Measurements from ENCODE around the gene TMC1. TPM values are rescaled to one million over a fixed set of nuclear protein-coding genes. Genes with fewer than 3 reads are reported as not detected.
A peak's percentile ranks its signal among the peaks of the same experiment; 100 is the strongest.

The TMC1 gene
- total RNA-seq, 2 donors from 2014 or later, result not detected

DNA sequence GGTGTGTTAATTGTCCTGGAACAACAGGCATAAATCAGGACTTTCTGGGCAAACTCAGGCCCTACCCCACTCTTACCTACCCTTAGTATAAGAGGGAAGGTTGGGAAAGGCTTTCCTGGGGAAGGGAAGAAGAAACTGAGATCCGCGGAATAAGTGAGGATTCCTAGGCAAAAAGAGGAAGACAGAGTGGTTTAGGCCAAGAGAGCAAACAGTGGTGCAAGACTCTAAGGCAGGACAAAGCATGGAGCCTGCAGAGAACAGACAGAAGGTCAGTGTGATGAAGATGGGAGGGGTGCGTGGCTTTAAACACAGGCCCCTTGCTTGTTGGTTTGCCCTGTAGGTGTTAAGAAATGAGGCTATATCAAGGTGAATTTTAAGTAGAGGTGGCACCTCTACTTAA is 69.4 kb downstream of the TMC1 start:
- no peaks in the 10 kb centered on the region for H3K36me3 ChIP-seq
- TF ChIP-seq, protein P1, sequence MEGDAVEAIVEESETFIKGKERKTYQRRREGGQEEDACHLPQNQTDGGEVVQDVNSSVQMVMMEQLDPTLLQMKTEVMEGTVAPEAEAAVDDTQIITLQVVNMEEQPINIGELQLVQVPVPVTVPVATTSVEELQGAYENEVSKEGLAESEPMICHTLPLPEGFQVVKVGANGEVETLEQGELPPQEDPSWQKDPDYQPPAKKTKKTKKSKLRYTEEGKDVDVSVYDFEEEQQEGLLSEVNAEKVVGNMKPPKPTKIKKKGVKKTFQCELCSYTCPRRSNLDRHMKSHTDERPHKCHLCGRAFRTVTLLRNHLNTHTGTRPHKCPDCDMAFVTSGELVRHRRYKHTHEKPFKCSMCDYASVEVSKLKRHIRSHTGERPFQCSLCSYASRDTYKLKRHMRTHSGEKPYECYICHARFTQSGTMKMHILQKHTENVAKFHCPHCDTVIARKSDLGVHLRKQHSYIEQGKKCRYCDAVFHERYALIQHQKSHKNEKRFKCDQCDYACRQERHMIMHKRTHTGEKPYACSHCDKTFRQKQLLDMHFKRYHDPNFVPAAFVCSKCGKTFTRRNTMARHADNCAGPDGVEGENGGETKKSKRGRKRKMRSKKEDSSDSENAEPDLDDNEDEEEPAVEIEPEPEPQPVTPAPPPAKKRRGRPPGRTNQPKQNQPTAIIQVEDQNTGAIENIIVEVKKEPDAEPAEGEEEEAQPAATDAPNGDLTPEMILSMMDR (IDR thresholded peaks at IDR 0.05), result no peak
- no peak for DNase-seq (ENCODE audit: low spot score)
- no peak for ATAC-seq (ENCODE audit: insufficient number of reproducible peaks, low FRiP score, low read depth)
- no peak overlapping the region for H3K27ac ChIP-seq
- no peaks in the 10 kb centered on the region for H3K27me3 ChIP-seq (replicated peaks; ENCODE audit: insufficient read depth)
- peaks cover 0 to 7% of the 10 kb centered on the region in 2 donors for H3K4me1 ChIP-seq (ENCODE audit: control insufficient read depth in 1 of 2, low read depth in 2 of 2)
- no peaks in the 10 kb centered on the region for H3K9me3 ChIP-seq
- no peak overlapping the region for H3K4me3 ChIP-seq

DNA sequence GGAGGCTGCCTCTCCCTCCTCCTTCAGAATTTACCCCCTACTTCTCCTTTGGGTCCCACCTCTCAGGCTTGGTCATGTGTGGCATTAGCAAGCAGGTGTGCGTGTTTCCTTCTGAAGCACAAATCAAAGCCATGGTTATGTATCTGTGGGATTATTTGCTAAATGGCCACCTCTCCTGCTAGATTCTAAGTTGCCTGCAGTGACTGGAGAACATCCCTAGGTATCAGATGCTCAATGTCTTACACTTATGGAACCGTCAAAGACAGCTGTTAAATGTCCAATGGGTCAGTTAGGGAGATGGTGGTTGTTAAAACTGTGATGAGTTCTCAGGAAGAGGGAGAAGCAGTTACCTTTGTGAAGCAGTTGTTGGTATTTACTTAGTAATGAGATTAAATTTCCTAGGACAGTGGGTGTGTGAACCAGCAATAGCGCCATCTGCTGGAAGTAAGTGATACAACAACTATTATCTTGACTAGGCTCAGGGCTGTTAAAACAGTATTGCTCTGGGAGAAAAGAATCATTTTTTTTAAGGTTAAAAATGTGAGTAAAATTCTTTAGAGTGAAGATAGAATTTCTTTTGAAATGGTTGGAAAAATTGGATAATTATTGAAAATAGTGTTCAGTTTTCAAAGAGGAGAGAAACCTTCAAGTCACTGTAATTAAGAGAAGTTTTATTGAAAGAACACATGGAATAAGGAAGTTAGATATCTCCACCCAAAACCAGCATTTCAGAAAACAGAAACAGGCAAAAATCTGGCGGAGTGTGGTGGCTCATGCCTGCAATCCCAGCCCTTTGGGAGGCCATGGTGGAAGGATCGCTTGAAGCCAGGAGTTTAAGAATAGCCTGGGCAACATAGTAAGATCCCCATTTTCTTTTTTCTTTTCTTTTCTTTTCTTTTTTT is 71.3 kb downstream of the TMC1 start:
- ATAC-seq (ENCODE audit: insufficient number of reproducible peaks, low FRiP score, low read depth) (no peak), DNase-seq (ENCODE audit: low spot score) (no peak)
- no peaks in the 10 kb centered on the region for H3K27me3 ChIP-seq (replicated peaks; ENCODE audit: insufficient read depth)
- H3K36me3 ChIP-seq, result no peaks in the 10 kb centered on the region
- TF ChIP-seq, protein P1 (IDR thresholded peaks at IDR 0.05), result peak; percentile 83
- no peaks in the 10 kb centered on the region for H3K9me3 ChIP-seq
- no peak overlapping the region for H3K27ac ChIP-seq
- H3K4me3 ChIP-seq, result no peak overlapping the region
- no peaks in the 10 kb centered on the region for H3K4me1 ChIP-seq (ENCODE audit: control insufficient read depth in 1 of 2, low read depth in 2 of 2)

DNA sequence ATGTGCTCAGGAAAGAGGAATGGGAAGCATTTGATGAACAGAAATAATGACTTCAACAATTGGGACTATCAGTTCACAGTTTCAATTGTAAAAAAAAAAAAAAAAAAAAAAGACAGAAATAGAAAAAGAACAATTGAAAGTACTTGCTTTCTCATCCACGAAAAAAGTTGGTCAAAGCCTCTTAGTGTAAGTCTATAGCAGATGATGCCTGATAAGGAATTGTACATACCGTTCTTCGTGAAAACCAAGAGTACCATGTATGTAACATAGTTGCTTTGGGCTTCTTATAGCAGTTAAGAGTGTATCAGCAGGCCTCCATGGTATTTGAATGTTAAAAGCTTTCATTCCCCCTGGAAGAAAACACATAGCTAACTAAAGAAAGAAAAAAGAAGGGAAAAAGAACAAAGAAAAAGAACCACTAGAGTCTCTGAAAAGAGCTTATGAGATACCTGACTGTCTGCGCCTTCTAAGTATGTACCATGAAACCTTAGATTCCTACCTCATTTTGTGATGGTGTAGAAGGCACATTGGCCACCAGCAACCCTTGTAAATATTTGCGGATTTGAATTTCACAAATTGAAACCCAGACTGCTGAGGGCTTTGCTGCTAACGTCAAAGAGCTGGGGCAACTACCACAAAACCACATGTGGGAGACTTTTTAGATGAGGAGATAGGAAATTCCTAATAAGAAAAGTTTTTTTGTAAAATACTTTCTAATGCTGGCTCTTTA is 75.2 kb downstream of the TMC1 start:
- H3K4me1 ChIP-seq (ENCODE audit: control insufficient read depth in 1 of 2, low read depth in 2 of 2), result no peaks in the 10 kb centered on the region
- no peak for DNase-seq (ENCODE audit: low spot score)
- no peak overlapping the region for H3K27ac ChIP-seq
- H3K27me3 ChIP-seq (replicated peaks; ENCODE audit: insufficient read depth), result no peaks in the 10 kb centered on the region
- ATAC-seq (ENCODE audit: insufficient number of reproducible peaks, low FRiP score, low read depth), result no peak
- H3K9me3 ChIP-seq, result no peaks in the 10 kb centered on the region
- H3K36me3 ChIP-seq, result no peaks in the 10 kb centered on the region
- H3K4me3 ChIP-seq, result no peak overlapping the region
- TF ChIP-seq, protein P1 (IDR thresholded peaks at IDR 0.05), result no peak

DNA sequence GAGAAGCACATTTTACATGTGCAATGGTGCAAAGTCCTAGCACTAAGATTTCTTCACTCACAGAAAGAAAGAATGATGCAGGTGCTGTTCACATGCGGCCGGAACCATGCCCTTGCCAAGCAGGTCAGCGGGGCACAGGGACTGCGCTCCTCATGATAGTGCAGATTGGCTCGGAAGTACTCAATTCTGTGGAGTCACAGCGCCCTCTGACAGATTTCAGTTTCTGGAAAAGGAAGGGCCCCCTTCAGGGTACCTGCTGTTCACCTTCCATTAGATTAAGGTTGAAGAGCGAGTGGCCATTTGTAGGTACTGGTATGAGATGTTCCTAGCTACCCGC is 75.7 kb downstream of the TMC1 start:
- no peak overlapping the region for H3K4me3 ChIP-seq
- ATAC-seq (ENCODE audit: insufficient number of reproducible peaks, low FRiP score, low read depth) (no peak), DNase-seq (ENCODE audit: low spot score) (no peak)
- no peaks in the 10 kb centered on the region for H3K27me3 ChIP-seq (replicated peaks; ENCODE audit: insufficient read depth)
- peaks cover 0 to 1% of the 10 kb centered on the region in 2 donors for H3K4me1 ChIP-seq (ENCODE audit: control insufficient read depth in 1 of 2, low read depth in 2 of 2)
- no peak overlapping the region for H3K27ac ChIP-seq
- TF ChIP-seq, protein P1 (IDR thresholded peaks at IDR 0.05), result no peak
- H3K9me3 ChIP-seq, result no peaks in the 10 kb centered on the region
- H3K36me3 ChIP-seq, result no peaks in the 10 kb centered on the region

DNA sequence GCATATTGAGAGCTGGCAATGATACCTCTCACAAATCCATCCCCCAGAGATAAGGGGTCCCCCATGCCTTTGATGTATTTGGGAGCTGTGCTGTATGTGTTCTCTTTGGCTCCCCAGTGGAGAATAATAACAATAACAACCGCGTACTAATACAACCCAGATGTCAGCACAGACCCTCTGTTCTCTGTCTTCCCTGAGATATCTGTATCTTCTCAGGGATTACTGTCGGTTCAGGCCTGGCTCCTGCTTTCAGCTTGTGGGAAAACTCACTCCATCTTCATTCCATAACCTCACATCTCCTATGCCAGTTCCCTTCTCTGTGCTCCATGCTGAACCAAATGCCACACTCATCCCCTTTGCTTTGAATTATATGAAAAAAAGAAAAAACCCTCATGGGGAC is 76.2 kb downstream of the TMC1 start:
- DNase-seq (ENCODE audit: low spot score), result no peak
- no peaks in the 10 kb centered on the region for H3K9me3 ChIP-seq
- no peak overlapping the region for H3K4me3 ChIP-seq
- no peaks in the 10 kb centered on the region for H3K27me3 ChIP-seq (replicated peaks; ENCODE audit: insufficient read depth)
- H3K36me3 ChIP-seq, result no peaks in the 10 kb centered on the region
- peaks cover 0 to 6% of the 10 kb centered on the region in 2 donors for H3K4me1 ChIP-seq (ENCODE audit: control insufficient read depth in 1 of 2, low read depth in 2 of 2)
- H3K27ac ChIP-seq, result no peak overlapping the region
- TF ChIP-seq, protein P1 (IDR thresholded peaks at IDR 0.05), result no peak
- ATAC-seq (ENCODE audit: insufficient number of reproducible peaks, low FRiP score, low read depth), result no peak
